GM23338 (cell line): ENCODE data around the gene WDR37. TPM values are rescaled to one million over a fixed set of nuclear protein-coding genes. Genes with fewer than 3 reads are reported as not detected.

ENCODE experiments used
- ATAC-seq: fragments of 200-7000 bp; cut with Tn5 transposase; 3 replicates; pipeline ENCODE4 v1.9.1; 2020
- DNase-seq: peaks from one replicate; pipeline ENCODE4 v3.0.0-alpha.2; 2015; ENCODE audit warnings: low spot score
- H2AFZ ChIP-seq: fragments of 200-600 bp; sonication (generic); 2 replicates; pipeline ENCODE4 v1.8.0; 2016; ENCODE audit warnings: antibody characterized with exemption, mild to moderate bottlenecking, moderate library complexity
- H3F3A ChIP-seq: fragments of 200-600 bp; sonication (generic); replicated peaks from 2 replicates; pipeline ENCODE4 v1.8.0; 2017; ENCODE audit warnings: antibody characterized with exemption, mixed run types, low read depth
- H3K27ac ChIP-seq: fragments of 200-600 bp; sonication (generic); 2 replicates; pipeline ENCODE4 v1.6.1; 2016; ENCODE audit warnings: low read depth
- H3K27me3 ChIP-seq: fragments of 200-600 bp; sonication (generic); 2 replicates; pipeline ENCODE4 v1.8.0; 2016; ENCODE audit warnings: mild to moderate bottlenecking, mixed run types, moderate library complexity; ENCODE audit not compliant: insufficient read depth
- H3K36me3 ChIP-seq: fragments of 200-600 bp; sonication (generic); 2 replicates; pipeline ENCODE4 v1.8.0; 2016; ENCODE audit warnings: mild to moderate bottlenecking; ENCODE audit not compliant: insufficient read depth
- H3K4me1 ChIP-seq: fragments of 200-600 bp; sonication (generic); 2 replicates; pipeline ENCODE4 v1.8.0; 2016; ENCODE audit warnings: mild to moderate bottlenecking, moderate library complexity; ENCODE audit not compliant: insufficient read depth
- H3K4me2 ChIP-seq: fragments of 200-600 bp; sonication (generic); 2 replicates; pipeline ENCODE4 v1.7.1; 2017; ENCODE audit warnings: mixed run types
- H3K4me3 ChIP-seq: fragments of 200-600 bp; sonication (generic); 2 replicates; pipeline ENCODE4 v1.6.1; 2016; ENCODE audit warnings: mixed run types
- H3K79me2 ChIP-seq: fragments of 200-600 bp; sonication (generic); replicated peaks from 2 replicates; pipeline ENCODE4 v1.8.0; 2017; ENCODE audit warnings: mild to moderate bottlenecking; ENCODE audit not compliant: insufficient read depth
- H3K9me2 ChIP-seq: fragments of 200-600 bp; sonication (generic); 2 replicates; pipeline ENCODE4 v1.8.0; 2017; ENCODE audit not compliant: insufficient read depth
- H4K20me1 ChIP-seq: fragments of 200-600 bp; sonication (generic); replicated peaks from 2 replicates; pipeline ENCODE4 v1.8.0; 2017; ENCODE audit warnings: mild to moderate bottlenecking; ENCODE audit not compliant: insufficient read depth
- H3K27ac Mint-ChIP-seq: 2 replicates; pipeline ENCODE4 v1.8.0; 2020; ENCODE audit warnings: inconsistent platforms, mild to moderate bottlenecking, moderate library complexity, mixed read lengths
- H3K27me3 Mint-ChIP-seq: 3 replicates; pipeline ENCODE4 v1.8.0; 2022; ENCODE audit warnings: low read depth, mild to moderate bottlenecking, moderate library complexity, mixed read lengths, inconsistent platforms; ENCODE audit not compliant: insufficient read depth, poor library complexity
- H3K36me3 Mint-ChIP-seq: 3 replicates; pipeline ENCODE4 v1.8.0; 2021; ENCODE audit warnings: low read depth, mild to moderate bottlenecking, inconsistent platforms, moderate library complexity, mixed read lengths
- H3K4me1 Mint-ChIP-seq: 3 replicates; pipeline ENCODE4 v1.8.0; 2020; ENCODE audit warnings: mild to moderate bottlenecking, inconsistent platforms, mixed read lengths
- H3K4me3 Mint-ChIP-seq: 3 replicates; pipeline ENCODE4 v1.8.0; 2021; ENCODE audit warnings: moderate library complexity, mild to moderate bottlenecking, inconsistent platforms, mixed read lengths
- H3K9me3 Mint-ChIP-seq: 3 replicates; pipeline ENCODE4 v1.8.0; 2020; ENCODE audit warnings: moderate library complexity, mild to moderate bottlenecking, inconsistent platforms, mixed read lengths
- CREB1 ChIP-seq: fragments of 250-450 bp; sonication (Bioruptor Pico); IDR thresholded peaks from 2 replicates; pipeline ENCODE4 v1.5.0; 2020; ENCODE audit warnings: low read depth, mild to moderate bottlenecking, moderate library complexity
- EZH2phosphoT487 ChIP-seq: fragments of 200-600 bp; sonication (generic); IDR thresholded peaks from one replicate; pipeline ENCODE4 v1.8.1; 2018; ENCODE audit warnings: antibody characterized with exemption; ENCODE audit not compliant: unreplicated experiment
- NANOG ChIP-seq: IDR thresholded peaks from 2 replicates; pipeline ENCODE4 v1.6.1; 2016; ENCODE audit warnings: antibody characterized with exemption, borderline replicate concordance
- ZNF114 ChIP-seq: fragments of 250-450 bp; sonication (Bioruptor Pico); IDR thresholded peaks from 2 replicates; pipeline ENCODE4 v1.5.0; 2020; ENCODE audit warnings: mild to moderate bottlenecking, moderate library complexity
- ZNF331 ChIP-seq: fragments of 250-450 bp; sonication (Bioruptor Pico); IDR thresholded peaks from 2 replicates; pipeline ENCODE4 v1.5.0; 2020; ENCODE audit warnings: low read depth, mild to moderate bottlenecking, moderate library complexity
- ZNF462 ChIP-seq: fragments of 250-450 bp; sonication (Bioruptor Pico); IDR thresholded peaks from 2 replicates; pipeline ENCODE4 v1.5.0; 2020; ENCODE audit warnings: mild to moderate bottlenecking, moderate library complexity
- polyA plus RNA-seq: library from polyadenylated mRNA; unstranded; fragments of >200 nt; fragmentation: Nextera tagmentation; extraction: Ambion mirVana; gene quantifications from 2 replicates; pipeline ENCODE4 v1.2.1, GENCODE V29; 2016
- total RNA-seq: library from RNA; depleted of rRNA; stranded (reverse); fragments of >200 nt; shearing (Covaris generic); gene quantifications from 2 replicates; pipeline ENCODE4 v1.2.3, GENCODE V29; 2014
- TF ChIP-seq, protein P1 (sequence below): IDR thresholded peaks from one replicate; pipeline ENCODE4 v1.6.1; 2018; ENCODE audit warnings: antibody characterized with exemption; ENCODE audit not compliant: unreplicated experiment
- TF ChIP-seq, protein P2 (sequence below), 2 experiments: fragments of 200-600 bp in 1 of 2; sonication (generic) in 1 of 2; conservative IDR thresholded peaks; 2 replicates each; pipeline versions ENCODE4 v1.5.1 to v1.6.1; 2016 to 2017; ENCODE audit warnings: antibody characterized with exemption in 2 of 2, low read depth in 2 of 2, mild to moderate bottlenecking in 2 of 2, moderate library complexity in 1 of 2
- TF ChIP-seq, protein P3 (sequence below): IDR thresholded peaks from 2 replicates; pipeline ENCODE4 v1.6.1; 2016; ENCODE audit warnings: antibody characterized with exemption

WDR37 gene
- total and polyA plus RNA-seq, 2 experiments from 2014 or later = 6.0 to 10.2 TPM

DNA sequence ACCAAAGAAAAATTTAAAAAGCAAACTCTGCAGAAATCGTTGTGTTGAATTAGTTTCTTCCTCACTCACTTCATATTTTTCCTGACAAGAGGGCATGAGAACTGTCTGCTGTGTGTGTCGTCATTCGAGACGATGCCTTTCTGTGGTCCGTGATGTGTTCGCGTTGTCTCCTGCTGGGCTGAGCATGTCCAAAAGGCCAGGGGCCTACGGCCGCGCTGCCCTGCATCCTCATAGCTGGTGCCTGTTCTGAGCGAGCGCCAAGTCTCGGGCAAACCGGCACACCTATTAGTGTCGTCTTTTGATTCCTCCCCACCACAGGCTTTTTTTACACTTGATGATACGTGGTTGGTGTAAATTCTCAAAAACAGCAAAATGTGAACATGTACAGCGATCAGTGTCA lies 27.4 kb downstream of the WDR37 start:
- DNase-seq = no peak
- Histone ChIP-seq H3K27ac (no peak overlapping the region), H2AFZ (no peak overlapping the region), H3K79me2 (no peaks in the 10 kb centered on the region), H3F3A (no peaks in the 10 kb centered on the region), H3K36me3 (peaks cover 27% of the 10 kb centered on the region), H3K4me3 (no peak overlapping the region), H3K4me2 (no peak overlapping the region), H3K27me3 (no peaks in the 10 kb centered on the region), H3K9me2 (no peaks in the 10 kb centered on the region), H4K20me1 (peaks cover 15% of the 10 kb centered on the region; the same call in 1 of the 2 replicates), H3K4me1 (no peaks in the 10 kb centered on the region)
- Mint-ChIP-seq H3K4me1 (no peaks in the 10 kb centered on the region), H3K27ac (no peak overlapping the region), H3K36me3 (peaks cover 44% of the 10 kb centered on the region), H3K4me3 (no peak overlapping the region), H3K27me3 (peaks cover 10% of the 10 kb centered on the region), H3K9me3 (no peaks in the 10 kb centered on the region)
- ATAC-seq = no peak
- TF ChIP-seq ZNF331 (CRISPR knock-in tag) (no peak), ZNF114 (no peak), ZNF462 (CRISPR knock-in tag) (no peak), NANOG (no peak), EZH2phosphoT487 (no peak), CREB1 (CRISPR knock-in tag) (no peak)
- TF ChIP-seq, protein P1, sequence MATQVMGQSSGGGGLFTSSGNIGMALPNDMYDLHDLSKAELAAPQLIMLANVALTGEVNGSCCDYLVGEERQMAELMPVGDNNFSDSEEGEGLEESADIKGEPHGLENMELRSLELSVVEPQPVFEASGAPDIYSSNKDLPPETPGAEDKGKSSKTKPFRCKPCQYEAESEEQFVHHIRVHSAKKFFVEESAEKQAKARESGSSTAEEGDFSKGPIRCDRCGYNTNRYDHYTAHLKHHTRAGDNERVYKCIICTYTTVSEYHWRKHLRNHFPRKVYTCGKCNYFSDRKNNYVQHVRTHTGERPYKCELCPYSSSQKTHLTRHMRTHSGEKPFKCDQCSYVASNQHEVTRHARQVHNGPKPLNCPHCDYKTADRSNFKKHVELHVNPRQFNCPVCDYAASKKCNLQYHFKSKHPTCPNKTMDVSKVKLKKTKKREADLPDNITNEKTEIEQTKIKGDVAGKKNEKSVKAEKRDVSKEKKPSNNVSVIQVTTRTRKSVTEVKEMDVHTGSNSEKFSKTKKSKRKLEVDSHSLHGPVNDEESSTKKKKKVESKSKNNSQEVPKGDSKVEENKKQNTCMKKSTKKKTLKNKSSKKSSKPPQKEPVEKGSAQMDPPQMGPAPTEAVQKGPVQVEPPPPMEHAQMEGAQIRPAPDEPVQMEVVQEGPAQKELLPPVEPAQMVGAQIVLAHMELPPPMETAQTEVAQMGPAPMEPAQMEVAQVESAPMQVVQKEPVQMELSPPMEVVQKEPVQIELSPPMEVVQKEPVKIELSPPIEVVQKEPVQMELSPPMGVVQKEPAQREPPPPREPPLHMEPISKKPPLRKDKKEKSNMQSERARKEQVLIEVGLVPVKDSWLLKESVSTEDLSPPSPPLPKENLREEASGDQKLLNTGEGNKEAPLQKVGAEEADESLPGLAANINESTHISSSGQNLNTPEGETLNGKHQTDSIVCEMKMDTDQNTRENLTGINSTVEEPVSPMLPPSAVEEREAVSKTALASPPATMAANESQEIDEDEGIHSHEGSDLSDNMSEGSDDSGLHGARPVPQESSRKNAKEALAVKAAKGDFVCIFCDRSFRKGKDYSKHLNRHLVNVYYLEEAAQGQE = no peak
- TF ChIP-seq, protein P2, sequence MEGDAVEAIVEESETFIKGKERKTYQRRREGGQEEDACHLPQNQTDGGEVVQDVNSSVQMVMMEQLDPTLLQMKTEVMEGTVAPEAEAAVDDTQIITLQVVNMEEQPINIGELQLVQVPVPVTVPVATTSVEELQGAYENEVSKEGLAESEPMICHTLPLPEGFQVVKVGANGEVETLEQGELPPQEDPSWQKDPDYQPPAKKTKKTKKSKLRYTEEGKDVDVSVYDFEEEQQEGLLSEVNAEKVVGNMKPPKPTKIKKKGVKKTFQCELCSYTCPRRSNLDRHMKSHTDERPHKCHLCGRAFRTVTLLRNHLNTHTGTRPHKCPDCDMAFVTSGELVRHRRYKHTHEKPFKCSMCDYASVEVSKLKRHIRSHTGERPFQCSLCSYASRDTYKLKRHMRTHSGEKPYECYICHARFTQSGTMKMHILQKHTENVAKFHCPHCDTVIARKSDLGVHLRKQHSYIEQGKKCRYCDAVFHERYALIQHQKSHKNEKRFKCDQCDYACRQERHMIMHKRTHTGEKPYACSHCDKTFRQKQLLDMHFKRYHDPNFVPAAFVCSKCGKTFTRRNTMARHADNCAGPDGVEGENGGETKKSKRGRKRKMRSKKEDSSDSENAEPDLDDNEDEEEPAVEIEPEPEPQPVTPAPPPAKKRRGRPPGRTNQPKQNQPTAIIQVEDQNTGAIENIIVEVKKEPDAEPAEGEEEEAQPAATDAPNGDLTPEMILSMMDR (conservative IDR thresholded peaks at IDR 0.05; ENCODE audit: low read depth in 2 of 2) = no peak
- TF ChIP-seq, protein P3, sequence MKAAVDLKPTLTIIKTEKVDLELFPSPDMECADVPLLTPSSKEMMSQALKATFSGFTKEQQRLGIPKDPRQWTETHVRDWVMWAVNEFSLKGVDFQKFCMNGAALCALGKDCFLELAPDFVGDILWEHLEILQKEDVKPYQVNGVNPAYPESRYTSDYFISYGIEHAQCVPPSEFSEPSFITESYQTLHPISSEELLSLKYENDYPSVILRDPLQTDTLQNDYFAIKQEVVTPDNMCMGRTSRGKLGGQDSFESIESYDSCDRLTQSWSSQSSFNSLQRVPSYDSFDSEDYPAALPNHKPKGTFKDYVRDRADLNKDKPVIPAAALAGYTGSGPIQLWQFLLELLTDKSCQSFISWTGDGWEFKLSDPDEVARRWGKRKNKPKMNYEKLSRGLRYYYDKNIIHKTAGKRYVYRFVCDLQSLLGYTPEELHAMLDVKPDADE = no peak
